ENCODE results near the gene S1PR2.

- no peak for TF ChIP-seq CTCF (IDR thresholded peaks at IDR 0.05)
- no peak for TF ChIP-seq POLR2A (IDR thresholded peaks at IDR 0.05)
- no peak for TF ChIP-seq EP300 (IDR thresholded peaks at IDR 0.05)
Observed at GRCh38 chr19:10207026-10207425, 24.1 kb downstream of the S1PR2 start.

All from ovary (tissue), 3 donors.